ENCODE measurements around the gene PTH2R.

The PTH2R gene

GRCh38 chr2:208541989-208542464, 135.4 kb downstream of the PTH2R start:
- ATAC-seq, result no peak
- H3K4me3 Mint-ChIP-seq, result no peak overlapping the region
- no peaks in the 10 kb centered on the region for H3K4me1 Mint-ChIP-seq
- DNase-seq, result no peak
- peaks cover 0 to 5% of the 10 kb centered on the region in 2 donors for H3K9me3 Mint-ChIP-seq
- H3K27ac Mint-ChIP-seq, result no peak overlapping the region
- H3K27me3 Mint-ChIP-seq, result no peaks in the 10 kb centered on the region

- Mint-ChIP-seq H3K9me3 (peaks cover 0 to 5% of the 10 kb centered on the region in 2 donors), H3K27me3 (no peaks in the 10 kb centered on the region), H3K4me3 (no peak overlapping the region), H3K27ac (no peak overlapping the region), H3K4me1 (no peaks in the 10 kb centered on the region)
- ATAC-seq (no peak), DNase-seq (no peak)
Measured at GRCh38 chr2:208542465-208543041, 136.0 kb downstream of the PTH2R start.
